Astrocyte (in vitro differentiated cells and primary cell): ENCODE measurements around the gene KRT6B. TPM values are rescaled to one million over a fixed set of nuclear protein-coding genes. Genes with fewer than 3 reads are reported as not detected.

Experiments used
- DNase-seq: peaks from one replicate; pipeline ENCODE4 v3.0.0-alpha.2; 2010; ENCODE audit warnings: low read depth
- FAIRE-seq: peaks from 2 replicates; lab custom pipeline; 2011; peaks lifted over from hg19 to GRCh38; lab: Jason Lieb, UNC
- H2AFZ ChIP-seq: 2 replicates; pipeline ENCODE4 v1.6.0; 2012; ENCODE audit warnings: low read depth, low read length, inconsistent platforms
- H3K27ac ChIP-seq: 2 replicates; pipeline ENCODE4 v1.5.1; 2011; ENCODE audit warnings: low read depth, low read length, inconsistent platforms
- H3K27me3 ChIP-seq: 2 replicates; pipeline ENCODE4 v1.6.0; 2011; ENCODE audit warnings: low read length, inconsistent platforms; ENCODE audit not compliant: insufficient read depth
- H3K36me3 ChIP-seq: 2 replicates; pipeline ENCODE4 v1.5.1; 2011; ENCODE audit warnings: low read length, inconsistent platforms; ENCODE audit not compliant: insufficient read depth
- H3K4me1 ChIP-seq: 2 replicates; pipeline ENCODE4 v1.5.1; 2011; ENCODE audit warnings: low read length, inconsistent platforms; ENCODE audit not compliant: insufficient read depth
- H3K4me2 ChIP-seq: 2 replicates; pipeline ENCODE4 v1.6.0; 2012; ENCODE audit warnings: low read length, inconsistent platforms
- H3K4me3 ChIP-seq: 2 replicates; pipeline ENCODE4 v1.5.1; 2011; ENCODE audit warnings: low read depth, mild to moderate bottlenecking, low read length, inconsistent platforms; ENCODE audit not compliant: insufficient read depth
- H3K79me2 ChIP-seq: 2 replicates; pipeline ENCODE4 v1.6.0; 2012; ENCODE audit warnings: mild to moderate bottlenecking, low read length, inconsistent platforms; ENCODE audit not compliant: insufficient read depth
- H3K9ac ChIP-seq: 2 replicates; pipeline ENCODE4 v1.6.0; 2012; ENCODE audit warnings: mild to moderate bottlenecking, low read length, inconsistent platforms
- H3K9me3 ChIP-seq: 2 replicates; pipeline ENCODE4 v1.5.1; 2012; ENCODE audit warnings: low read depth, mild to moderate bottlenecking, low read length, inconsistent platforms; ENCODE audit not compliant: insufficient read depth
- H4K20me1 ChIP-seq: 2 replicates; pipeline ENCODE4 v1.6.0; 2012; ENCODE audit warnings: low read length, inconsistent platforms; ENCODE audit not compliant: insufficient read depth
- H3K27ac Mint-ChIP-seq: one replicate; pipeline ENCODE4 v1.8.0; 2021; ENCODE audit warnings: mild to moderate bottlenecking, mixed read lengths; ENCODE audit not compliant: unreplicated experiment
- H3K27me3 Mint-ChIP-seq: one replicate; pipeline ENCODE4 v1.8.0; 2021; ENCODE audit warnings: low read depth, mixed read lengths; ENCODE audit not compliant: unreplicated experiment
- H3K36me3 Mint-ChIP-seq: one replicate; pipeline ENCODE4 v1.8.0; 2021; ENCODE audit warnings: low read depth, mixed read lengths; ENCODE audit not compliant: unreplicated experiment
- H3K4me1 Mint-ChIP-seq: one replicate; pipeline ENCODE4 v1.8.0; 2021; ENCODE audit warnings: low read depth, mixed read lengths; ENCODE audit not compliant: unreplicated experiment
- H3K4me3 Mint-ChIP-seq: one replicate; pipeline ENCODE4 v1.8.0; 2021; ENCODE audit warnings: mild to moderate bottlenecking, moderate library complexity, mixed read lengths; ENCODE audit not compliant: unreplicated experiment
- H3K9me3 Mint-ChIP-seq: one replicate; pipeline ENCODE4 v1.8.0; 2021; ENCODE audit warnings: mild to moderate bottlenecking, mixed read lengths; ENCODE audit not compliant: unreplicated experiment
- EZH2 ChIP-seq: IDR thresholded peaks from 2 replicates; pipeline ENCODE4 v1.6.1; 2012; ENCODE audit warnings: mild to moderate bottlenecking, low read length, inconsistent platforms; ENCODE audit not compliant: insufficient read depth
- total RNA-seq: library from RNA; stranded (reverse); gene quantifications from 2 replicates; pipeline ENCODE4 v1.2.1, GENCODE V29; 2021
- TF ChIP-seq, protein P1 (sequence below): IDR thresholded peaks from 2 replicates; pipeline ENCODE4 v1.5.1; 2011; ENCODE audit warnings: low read depth, mild to moderate bottlenecking, inconsistent platforms, low read length, moderate library complexity; ENCODE audit not compliant: insufficient read depth

KRT6B gene
- total RNA-seq, 1 donor from 2014 or later: not detected

DNA sequence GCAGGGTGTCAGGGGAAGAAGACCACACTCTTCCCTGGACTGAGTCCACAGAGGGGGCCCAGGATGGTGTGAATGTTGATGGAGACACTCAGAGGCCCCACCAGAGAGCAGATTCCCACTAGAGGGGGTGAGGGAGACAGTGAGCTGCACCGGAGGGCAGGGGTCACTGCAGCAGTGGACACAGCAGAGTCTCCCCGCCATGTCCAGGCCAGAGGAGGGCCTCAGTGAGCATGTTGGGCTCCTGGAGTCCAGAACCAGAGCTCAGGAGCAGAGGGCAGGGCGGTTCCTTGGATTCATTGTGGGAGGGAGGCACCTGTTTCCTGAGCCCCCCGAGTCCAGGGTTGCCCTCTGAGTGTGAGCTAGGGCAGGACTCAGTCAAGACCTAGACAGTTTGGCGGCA is 44.0 kb downstream of the KRT6B start:
- Mint-ChIP-seq H3K36me3 (no peaks in the 10 kb centered on the region), H3K4me3 (no peak overlapping the region), H3K27me3 (peaks cover 55% of the 10 kb centered on the region), H3K27ac (no peak overlapping the region), H3K9me3 (peaks cover 16% of the 10 kb centered on the region), H3K4me1 (peaks cover 1% of the 10 kb centered on the region)
- DNase-seq: no peak
- Histone ChIP-seq H3K27ac (no peak overlapping the region), H3K27me3 (no peaks in the 10 kb centered on the region), H3K4me2 (no peak overlapping the region), H3K79me2 (no peaks in the 10 kb centered on the region), H3K36me3 (no peaks in the 10 kb centered on the region), H3K9ac (no peak overlapping the region), H3K4me3 (no peak overlapping the region), H2AFZ (no peak overlapping the region), H3K4me1 (no peaks in the 10 kb centered on the region), H4K20me1 (no peaks in the 10 kb centered on the region), H3K9me3 (no peaks in the 10 kb centered on the region)
- no peak for FAIRE-seq
- TF ChIP-seq, protein P1, sequence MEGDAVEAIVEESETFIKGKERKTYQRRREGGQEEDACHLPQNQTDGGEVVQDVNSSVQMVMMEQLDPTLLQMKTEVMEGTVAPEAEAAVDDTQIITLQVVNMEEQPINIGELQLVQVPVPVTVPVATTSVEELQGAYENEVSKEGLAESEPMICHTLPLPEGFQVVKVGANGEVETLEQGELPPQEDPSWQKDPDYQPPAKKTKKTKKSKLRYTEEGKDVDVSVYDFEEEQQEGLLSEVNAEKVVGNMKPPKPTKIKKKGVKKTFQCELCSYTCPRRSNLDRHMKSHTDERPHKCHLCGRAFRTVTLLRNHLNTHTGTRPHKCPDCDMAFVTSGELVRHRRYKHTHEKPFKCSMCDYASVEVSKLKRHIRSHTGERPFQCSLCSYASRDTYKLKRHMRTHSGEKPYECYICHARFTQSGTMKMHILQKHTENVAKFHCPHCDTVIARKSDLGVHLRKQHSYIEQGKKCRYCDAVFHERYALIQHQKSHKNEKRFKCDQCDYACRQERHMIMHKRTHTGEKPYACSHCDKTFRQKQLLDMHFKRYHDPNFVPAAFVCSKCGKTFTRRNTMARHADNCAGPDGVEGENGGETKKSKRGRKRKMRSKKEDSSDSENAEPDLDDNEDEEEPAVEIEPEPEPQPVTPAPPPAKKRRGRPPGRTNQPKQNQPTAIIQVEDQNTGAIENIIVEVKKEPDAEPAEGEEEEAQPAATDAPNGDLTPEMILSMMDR: no peak
- TF ChIP-seq EZH2: no peak

DNA sequence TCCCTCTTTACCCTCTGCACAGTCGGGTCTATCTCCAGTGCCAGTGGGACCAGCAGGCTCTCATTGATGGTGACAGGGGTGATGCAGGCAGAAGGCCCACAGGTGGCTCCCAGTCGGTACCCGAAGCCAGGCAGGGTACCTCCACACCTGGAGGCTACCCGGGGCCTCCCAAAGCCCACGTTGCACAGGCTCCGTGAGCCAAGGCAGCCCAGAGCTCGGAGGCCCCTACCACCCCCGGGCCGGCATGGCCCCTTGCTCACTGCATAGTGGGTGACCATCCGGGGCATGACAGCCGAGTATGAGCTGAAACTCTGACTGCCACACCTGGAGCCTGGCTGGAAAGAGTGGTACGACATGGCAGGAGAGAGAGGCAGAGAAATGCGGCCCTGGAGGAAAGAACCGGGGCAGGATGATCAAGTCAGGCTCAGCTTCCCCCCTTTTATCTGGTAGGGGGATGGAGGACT is 46.0 kb downstream of the KRT6B start, which contains the start of gene KRT82:
TSS of gene KRT82 (minus strand) at position 414 of the 464 bp plus-strand sequence. CDS start at position 356, 58 bp downstream.
- Mint-ChIP-seq H3K4me1 (no peaks in the 10 kb centered on the region), H3K27ac (peak within 1 kb of the TSS; percentile 75), H3K9me3 (peaks cover 12% of the 10 kb centered on the region), H3K27me3 (peaks cover 61% of the 10 kb centered on the region), H3K36me3 (no peaks in the 10 kb centered on the region), H3K4me3 (no peak within 1 kb of the TSS)
- FAIRE-seq: no peak
- no peak within 1 kb of the TSS for H3K4me2 ChIP-seq
- H3K79me2 ChIP-seq: no peaks in the 10 kb centered on the region
- TF ChIP-seq EZH2: no peak
- TF ChIP-seq, protein P1: no peak
- no peak for DNase-seq
- no peak within 1 kb of the TSS for H3K9ac ChIP-seq
- no peaks in the 10 kb centered on the region for H3K27me3 ChIP-seq
- no peak within 1 kb of the TSS for H2AFZ ChIP-seq
- H3K4me3 ChIP-seq: no peak within 1 kb of the TSS
- H3K36me3 ChIP-seq: no peaks in the 10 kb centered on the region
- H4K20me1 ChIP-seq: no peaks in the 10 kb centered on the region
- no peaks in the 10 kb centered on the region for H3K4me1 ChIP-seq
- no peaks in the 10 kb centered on the region for H3K9me3 ChIP-seq
- no peak within 1 kb of the TSS for H3K27ac ChIP-seq

DNA sequence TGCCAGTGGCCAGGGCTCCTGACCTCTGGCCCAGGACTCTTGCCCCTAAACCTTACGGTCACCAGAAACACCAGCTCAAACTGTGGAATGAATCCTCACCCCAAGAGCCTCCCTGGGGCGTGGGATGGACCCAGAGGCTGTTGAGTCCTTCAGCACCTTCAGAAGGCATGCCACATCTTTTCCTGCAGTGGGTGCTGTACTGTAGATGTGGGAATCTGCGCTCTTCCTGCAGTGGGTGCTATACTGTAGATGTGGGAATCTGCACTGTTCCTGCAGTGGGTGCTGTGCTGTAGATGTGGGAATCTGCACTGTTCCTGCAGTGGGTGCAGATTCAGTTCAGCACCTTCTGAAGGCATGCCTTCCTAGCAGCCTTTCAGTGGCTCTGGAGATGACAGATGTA is 47.0 kb downstream of the KRT6B start:
- H3K27me3 Mint-ChIP-seq: peaks cover 67% of the 10 kb centered on the region
- no peaks in the 10 kb centered on the region for H3K4me1 Mint-ChIP-seq
- Histone ChIP-seq H3K27me3 (no peaks in the 10 kb centered on the region), H4K20me1 (no peaks in the 10 kb centered on the region), H3K36me3 (no peaks in the 10 kb centered on the region), H3K9ac (no peak overlapping the region), H3K4me3 (no peak overlapping the region), H3K79me2 (no peaks in the 10 kb centered on the region), H3K9me3 (no peaks in the 10 kb centered on the region), H2AFZ (no peak overlapping the region), H3K27ac (no peak overlapping the region), H3K4me2 (no peak overlapping the region), H3K4me1 (no peaks in the 10 kb centered on the region)
- H3K27ac Mint-ChIP-seq: no peak overlapping the region
- FAIRE-seq (no peak), DNase-seq (no peak)
- H3K4me3 Mint-ChIP-seq: no peak overlapping the region
- peaks cover 7% of the 10 kb centered on the region for H3K9me3 Mint-ChIP-seq
- TF ChIP-seq EZH2: no peak
- TF ChIP-seq, protein P1: no peak
- no peaks in the 10 kb centered on the region for H3K36me3 Mint-ChIP-seq
